ENCODE data around the gene TXNRD3. TPM values are rescaled to one million over a fixed set of nuclear protein-coding genes. Genes with fewer than 3 reads are reported as not detected.

TXNRD3 gene
- total and polyA plus RNA-seq, 2 experiments from 2014 or later, result 15.7 to 16.2 TPM

GRCh38 chr3:126646674-126647073, 8.2 kb downstream of the TXNRD3 start:
- Histone ChIP-seq H3K27ac (no peak overlapping the region), H3K9me3 (ENCODE audit: low read depth) (no peaks in the 10 kb centered on the region), H3K79me2 (ENCODE audit: insufficient read depth) (peaks cover 18% of the 10 kb centered on the region; the same call in 1 of the 2 replicates), H3K9ac (no peak overlapping the region), H3K36me3 (ENCODE audit: low read depth) (peaks cover 16% of the 10 kb centered on the region; the same call in 1 of the 2 replicates), H4K20me1 (ENCODE audit: insufficient read depth) (no peaks in the 10 kb centered on the region), H3K4me3 (no peak overlapping the region), H3K9me2 (ENCODE audit: insufficient read depth) (no peaks in the 10 kb centered on the region), H3K4me1 (ENCODE audit: insufficient read depth) (peaks cover 4% of the 10 kb centered on the region; the same call in 1 of the 2 replicates), H2AFZ (no peak overlapping the region), H3K4me2 (ENCODE audit: unreplicated experiment) (no peak overlapping the region), H3F3A (ENCODE audit: insufficient read depth) (no peaks in the 10 kb centered on the region), H3K27me3 (replicated peaks; ENCODE audit: insufficient read depth) (no peaks in the 10 kb centered on the region)
- WGBS, 2 experiments (ENCODE audit: low coverage in 1 of 2, low lambda C conversion rate in 2 of 2, missing lambda C conversion rate in 2 of 2), result 91 to 95% methylated on average over 1 of the region's 1 CpG
- TF ChIP-seq EZH2 (IDR thresholded peaks at IDR 0.05; ENCODE audit: insufficient read depth, poor library complexity, severe bottlenecking), result no peak
- TF ChIP-seq EZH2phosphoT487 (IDR thresholded peaks at IDR 0.05; ENCODE audit: insufficient read depth, low read depth), result no peak
- in situ Hi-C loops (cut with MboI), result no loop called here
- DNase-seq, result no peak

- Histone ChIP-seq H3K27me3 (replicated peaks; ENCODE audit: insufficient read depth) (no peaks in the 10 kb centered on the region), H3K9ac (no peak overlapping the region), H3K36me3 (ENCODE audit: low read depth) (peaks cover 20% of the 10 kb centered on the region; the same call in 1 of the 2 replicates), H2AFZ (no peak overlapping the region), H3K4me1 (ENCODE audit: insufficient read depth) (peaks cover 4% of the 10 kb centered on the region; the same call in 1 of the 2 replicates), H3K79me2 (ENCODE audit: insufficient read depth) (peaks cover 13% of the 10 kb centered on the region; the same call in 1 of the 2 replicates), H3K4me2 (ENCODE audit: unreplicated experiment) (no peak overlapping the region), H3K9me3 (ENCODE audit: low read depth) (no peaks in the 10 kb centered on the region), H3F3A (ENCODE audit: insufficient read depth) (no peaks in the 10 kb centered on the region), H3K27ac (no peak overlapping the region), H3K4me3 (no peak overlapping the region), H4K20me1 (ENCODE audit: insufficient read depth) (no peaks in the 10 kb centered on the region), H3K9me2 (ENCODE audit: insufficient read depth) (no peaks in the 10 kb centered on the region)
- TF ChIP-seq EZH2phosphoT487 (IDR thresholded peaks at IDR 0.05; ENCODE audit: insufficient read depth, low read depth), result no peak
- DNase-seq, result no peak
- 98 to 99% methylated on average over 2 of the region's 2 CpGs for WGBS, 2 experiments (ENCODE audit: low coverage in 1 of 2, low lambda C conversion rate in 2 of 2, missing lambda C conversion rate in 2 of 2)
- in situ Hi-C loops (cut with MboI), result no loop called here
Measured at GRCh38 chr3:126644615-126645014, 10.3 kb downstream of the TXNRD3 start.

- Histone ChIP-seq H3F3A (ENCODE audit: insufficient read depth) (no peaks in the 10 kb centered on the region), H2AFZ (no peak overlapping the region), H4K20me1 (ENCODE audit: insufficient read depth) (no peaks in the 10 kb centered on the region), H3K9me3 (ENCODE audit: low read depth) (no peaks in the 10 kb centered on the region), H3K4me2 (ENCODE audit: unreplicated experiment) (no peak overlapping the region), H3K9me2 (ENCODE audit: insufficient read depth) (no peaks in the 10 kb centered on the region), H3K27me3 (replicated peaks; ENCODE audit: insufficient read depth) (no peaks in the 10 kb centered on the region), H3K9ac (no peak overlapping the region), H3K79me2 (ENCODE audit: insufficient read depth) (no peaks in the 10 kb centered on the region), H3K36me3 (ENCODE audit: low read depth) (peaks cover 25% of the 10 kb centered on the region; the same call in 1 of the 2 replicates), H3K4me1 (ENCODE audit: insufficient read depth) (no peaks in the 10 kb centered on the region), H3K4me3 (no peak overlapping the region), H3K27ac (no peak overlapping the region)
- no peak for DNase-seq
- TF ChIP-seq EZH2 (IDR thresholded peaks at IDR 0.05; ENCODE audit: insufficient read depth, poor library complexity, severe bottlenecking) (no peak), EZH2phosphoT487 (IDR thresholded peaks at IDR 0.05; ENCODE audit: insufficient read depth, low read depth) (no peak)
- 98 to 100% methylated on average over 1 of the region's 1 CpG for WGBS, 2 experiments (ENCODE audit: low coverage in 1 of 2, low lambda C conversion rate in 2 of 2, missing lambda C conversion rate in 2 of 2)
- in situ Hi-C loops (cut with MboI), result no loop called here
Measured at GRCh38 chr3:126638790-126639189, 16.1 kb downstream of the TXNRD3 start.

DNA sequence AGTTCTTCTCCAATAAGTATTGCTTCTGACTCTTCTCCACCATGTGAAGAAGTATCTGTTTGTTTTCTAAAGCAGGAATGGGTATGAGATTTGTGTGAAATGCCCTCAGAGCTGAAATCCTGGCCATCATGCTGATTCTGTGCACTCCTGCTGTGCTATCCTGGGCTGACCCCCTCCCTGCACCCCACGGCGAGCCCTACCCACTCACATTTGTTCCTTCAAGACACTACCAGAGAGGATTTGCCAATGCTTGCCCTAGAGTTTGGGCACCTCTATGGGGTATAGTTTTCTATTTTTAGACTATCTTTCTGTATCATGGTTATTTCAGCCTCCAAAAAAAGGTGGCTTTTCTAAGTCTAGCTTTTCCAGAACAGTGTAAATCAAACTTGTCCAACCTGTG, 18.5 kb downstream of the TXNRD3 start:
- in situ Hi-C loops (cut with MboI), result no loop called here
- H3K4me1 ChIP-seq (ENCODE audit: insufficient read depth), result no peaks in the 10 kb centered on the region
- H3K9me3 ChIP-seq (ENCODE audit: low read depth), result no peaks in the 10 kb centered on the region
- H2AFZ ChIP-seq, result no peak overlapping the region
- H3F3A ChIP-seq (ENCODE audit: insufficient read depth), result no peaks in the 10 kb centered on the region
- H3K27me3 ChIP-seq (replicated peaks; ENCODE audit: insufficient read depth), result no peaks in the 10 kb centered on the region
- no peaks in the 10 kb centered on the region for H4K20me1 ChIP-seq (ENCODE audit: insufficient read depth)
- no peak overlapping the region for H3K9ac ChIP-seq
- H3K4me3 ChIP-seq, result no peak overlapping the region
- no peak overlapping the region for H3K27ac ChIP-seq
- 95 to 98% methylated on average over 2 of the region's 2 CpGs for WGBS, 2 experiments (ENCODE audit: low coverage in 1 of 2, low lambda C conversion rate in 2 of 2, missing lambda C conversion rate in 2 of 2)
- no peaks in the 10 kb centered on the region for H3K9me2 ChIP-seq (ENCODE audit: insufficient read depth)
- TF ChIP-seq EZH2phosphoT487 (IDR thresholded peaks at IDR 0.05; ENCODE audit: insufficient read depth, low read depth) (no peak), EZH2 (IDR thresholded peaks at IDR 0.05; ENCODE audit: insufficient read depth, poor library complexity, severe bottlenecking) (no peak)
- no peak overlapping the region for H3K4me2 ChIP-seq (ENCODE audit: unreplicated experiment)
- peaks cover 10% of the 10 kb centered on the region; the same call in 1 of the 2 replicates for H3K36me3 ChIP-seq (ENCODE audit: low read depth)
- H3K79me2 ChIP-seq (ENCODE audit: insufficient read depth), result no peaks in the 10 kb centered on the region
- no peak for DNase-seq

- DNase-seq, result no peak
- no peaks in the 10 kb centered on the region for H3F3A ChIP-seq (ENCODE audit: insufficient read depth)
- no peaks in the 10 kb centered on the region for H3K79me2 ChIP-seq (ENCODE audit: insufficient read depth)
- 75 to 85% methylated on average over 5 of the region's 5 CpGs for WGBS, 2 experiments (ENCODE audit: low coverage in 1 of 2, low lambda C conversion rate in 2 of 2, missing lambda C conversion rate in 2 of 2)
- H3K9me2 ChIP-seq (ENCODE audit: insufficient read depth), result no peaks in the 10 kb centered on the region
- H3K4me2 ChIP-seq (ENCODE audit: unreplicated experiment), result no peak overlapping the region
- H3K27ac ChIP-seq, result no peak overlapping the region
- H2AFZ ChIP-seq, result no peak overlapping the region
- no peaks in the 10 kb centered on the region for H3K27me3 ChIP-seq (replicated peaks; ENCODE audit: insufficient read depth)
- TF ChIP-seq EZH2phosphoT487 (IDR thresholded peaks at IDR 0.05; ENCODE audit: insufficient read depth, low read depth), result no peak
- no peak for TF ChIP-seq EZH2 (IDR thresholded peaks at IDR 0.05; ENCODE audit: insufficient read depth, poor library complexity, severe bottlenecking)
- H4K20me1 ChIP-seq (ENCODE audit: insufficient read depth), result no peaks in the 10 kb centered on the region
- in situ Hi-C loops (cut with MboI), result no loop called here
- H3K9ac ChIP-seq, result no peak overlapping the region
- no peaks in the 10 kb centered on the region for H3K4me1 ChIP-seq (ENCODE audit: insufficient read depth)
- H3K4me3 ChIP-seq, result no peak overlapping the region
- no peaks in the 10 kb centered on the region for H3K9me3 ChIP-seq (ENCODE audit: low read depth)
- peaks cover 10% of the 10 kb centered on the region; the same call in 1 of the 2 replicates for H3K36me3 ChIP-seq (ENCODE audit: low read depth)
Measured at GRCh38 chr3:126634803-126635202, 20.1 kb downstream of the TXNRD3 start.
